Neural progenitor cell (in vitro differentiated cells): ENCODE data around the gene RNF145. TPM values are rescaled to one million over a fixed set of nuclear protein-coding genes. Genes with fewer than 3 reads are reported as not detected.
"Not testable (repeated sequence)": the region's sequence is repeated elsewhere in the genome, so short reads cannot be mapped to it uniquely, and the experiment has no call there.

Experiments
- DNase-seq: peaks from one replicate; pipeline ENCODE4 v3.0.0-alpha.2; 2016; ENCODE audit warnings: low spot score
- H2AFZ ChIP-seq: fragments of 200-600 bp; sonication (generic); replicated peaks from 2 replicates; pipeline ENCODE4 v1.6.1; 2016; ENCODE audit warnings: antibody characterized with exemption
- H3F3A ChIP-seq: fragments of 200-600 bp; sonication (generic); 2 replicates; pipeline ENCODE4 v1.6.1; 2016; ENCODE audit warnings: antibody characterized with exemption, low read depth
- H3K27ac ChIP-seq: fragments of 200-600 bp; sonication (generic); 2 replicates; pipeline ENCODE4 v1.5.1; 2016; ENCODE audit warnings: mild to moderate bottlenecking
- H3K27me3 ChIP-seq: fragments of 200-600 bp; sonication (generic); 2 replicates; pipeline ENCODE4 v1.6.1; 2016; ENCODE audit warnings: mild to moderate bottlenecking, moderate library complexity
- H3K36me3 ChIP-seq: fragments of 200-600 bp; sonication (generic); 2 replicates; pipeline ENCODE4 v1.5.1; 2016
- H3K4me1 ChIP-seq: fragments of 200-600 bp; sonication (generic); 2 replicates; pipeline ENCODE4 v1.6.1; 2016; ENCODE audit warnings: mixed run types
- H3K4me2 ChIP-seq: fragments of 200-600 bp; sonication (generic); 2 replicates; pipeline ENCODE4 v1.6.1; 2016
- H3K4me3 ChIP-seq: fragments of 200-600 bp; sonication (generic); 2 replicates; pipeline ENCODE4 v1.5.1; 2016
- H3K79me2 ChIP-seq: fragments of 200-600 bp; sonication (generic); 2 replicates; pipeline ENCODE4 v1.6.1; 2016; ENCODE audit warnings: low read depth
- H3K9ac ChIP-seq: fragments of 200-600 bp; sonication (generic); 2 replicates; pipeline ENCODE4 v1.6.1; 2016
- H3K9me3 ChIP-seq: fragments of 200-600 bp; sonication (generic); 2 replicates; pipeline ENCODE4 v1.5.1; 2016; ENCODE audit warnings: low read depth
- H4K20me1 ChIP-seq: fragments of 200-600 bp; sonication (generic); 2 replicates; pipeline ENCODE4 v1.6.1; 2016; ENCODE audit warnings: low read depth
- H3K27ac Mint-ChIP-seq: 3 replicates; pipeline ENCODE4 v1.8.0; 2021; ENCODE audit warnings: mixed read lengths
- H3K27me3 Mint-ChIP-seq: 2 replicates; pipeline ENCODE4 v1.8.0; 2022; ENCODE audit warnings: low read depth, mild to moderate bottlenecking, inconsistent platforms, moderate library complexity, mixed read lengths; ENCODE audit not compliant: insufficient read depth
- H3K36me3 Mint-ChIP-seq: 3 replicates; pipeline ENCODE4 v1.8.0; 2021; ENCODE audit warnings: mixed read lengths
- H3K4me1 Mint-ChIP-seq: 3 replicates; pipeline ENCODE4 v1.8.0; 2021; ENCODE audit warnings: mixed read lengths
- H3K4me3 Mint-ChIP-seq: 3 replicates; pipeline ENCODE4 v1.8.0; 2021; ENCODE audit warnings: mild to moderate bottlenecking, moderate library complexity, mixed read lengths
- H3K9me3 Mint-ChIP-seq: 3 replicates; pipeline ENCODE4 v1.8.0; 2020; ENCODE audit warnings: mixed read lengths
- EZH2 ChIP-seq: fragments of 200-600 bp; sonication (generic); IDR thresholded peaks from 2 replicates; pipeline ENCODE4 v1.6.1; 2017; ENCODE audit warnings: antibody characterized with exemption, mild to moderate bottlenecking, moderate library complexity
- EZH2phosphoT487 ChIP-seq: fragments of 200-600 bp; sonication (generic); IDR thresholded peaks from 2 replicates; pipeline ENCODE4 v1.6.1; 2017; ENCODE audit warnings: antibody characterized with exemption
- total RNA-seq: library from RNA; depleted of rRNA; stranded (reverse); fragments of >200 nt; gene quantifications from 2 replicates; pipeline ENCODE4 v1.2.3, GENCODE V29; 2015; ENCODE audit warnings: low replicate concordance
- TF ChIP-seq, protein P1 (sequence below): fragments of 200-600 bp; sonication (generic); IDR thresholded peaks from 2 replicates; pipeline ENCODE4 v1.5.1; 2017; ENCODE audit warnings: antibody characterized with exemption, mild to moderate bottlenecking

RNF145 gene
- total RNA-seq, 1 donor from 2014 or later: 80.0 TPM

GRCh38 chr5:159149085-159149484, 60.3 kb downstream of the RNF145 start:
- H3K79me2 ChIP-seq: no peaks in the 10 kb centered on the region
- H3K36me3 Mint-ChIP-seq: peaks cover 3% of the 10 kb centered on the region
- H4K20me1 ChIP-seq: no peaks in the 10 kb centered on the region
- TF ChIP-seq EZH2phosphoT487 (no peak), EZH2 (no peak)
- TF ChIP-seq, protein P1, sequence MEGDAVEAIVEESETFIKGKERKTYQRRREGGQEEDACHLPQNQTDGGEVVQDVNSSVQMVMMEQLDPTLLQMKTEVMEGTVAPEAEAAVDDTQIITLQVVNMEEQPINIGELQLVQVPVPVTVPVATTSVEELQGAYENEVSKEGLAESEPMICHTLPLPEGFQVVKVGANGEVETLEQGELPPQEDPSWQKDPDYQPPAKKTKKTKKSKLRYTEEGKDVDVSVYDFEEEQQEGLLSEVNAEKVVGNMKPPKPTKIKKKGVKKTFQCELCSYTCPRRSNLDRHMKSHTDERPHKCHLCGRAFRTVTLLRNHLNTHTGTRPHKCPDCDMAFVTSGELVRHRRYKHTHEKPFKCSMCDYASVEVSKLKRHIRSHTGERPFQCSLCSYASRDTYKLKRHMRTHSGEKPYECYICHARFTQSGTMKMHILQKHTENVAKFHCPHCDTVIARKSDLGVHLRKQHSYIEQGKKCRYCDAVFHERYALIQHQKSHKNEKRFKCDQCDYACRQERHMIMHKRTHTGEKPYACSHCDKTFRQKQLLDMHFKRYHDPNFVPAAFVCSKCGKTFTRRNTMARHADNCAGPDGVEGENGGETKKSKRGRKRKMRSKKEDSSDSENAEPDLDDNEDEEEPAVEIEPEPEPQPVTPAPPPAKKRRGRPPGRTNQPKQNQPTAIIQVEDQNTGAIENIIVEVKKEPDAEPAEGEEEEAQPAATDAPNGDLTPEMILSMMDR: no peak
- no peaks in the 10 kb centered on the region for H3K4me1 Mint-ChIP-seq
- no peaks in the 10 kb centered on the region for H3K4me1 ChIP-seq
- no peak overlapping the region for H3K4me2 ChIP-seq
- H3K27me3 ChIP-seq: no peaks in the 10 kb centered on the region
- no peak overlapping the region for H3K27ac Mint-ChIP-seq
- no peak overlapping the region for H3K9ac ChIP-seq
- H3K27me3 Mint-ChIP-seq: peaks cover 2% of the 10 kb centered on the region
- H3K27ac ChIP-seq: no peak overlapping the region
- H3K4me3 Mint-ChIP-seq: no peak overlapping the region
- no peak overlapping the region for H2AFZ ChIP-seq
- no peaks in the 10 kb centered on the region for H3K9me3 Mint-ChIP-seq
- no peaks in the 10 kb centered on the region for H3K9me3 ChIP-seq
- no peaks in the 10 kb centered on the region for H3F3A ChIP-seq
- no peak overlapping the region for H3K4me3 ChIP-seq
- DNase-seq: no peak
- no peaks in the 10 kb centered on the region for H3K36me3 ChIP-seq

DNA sequence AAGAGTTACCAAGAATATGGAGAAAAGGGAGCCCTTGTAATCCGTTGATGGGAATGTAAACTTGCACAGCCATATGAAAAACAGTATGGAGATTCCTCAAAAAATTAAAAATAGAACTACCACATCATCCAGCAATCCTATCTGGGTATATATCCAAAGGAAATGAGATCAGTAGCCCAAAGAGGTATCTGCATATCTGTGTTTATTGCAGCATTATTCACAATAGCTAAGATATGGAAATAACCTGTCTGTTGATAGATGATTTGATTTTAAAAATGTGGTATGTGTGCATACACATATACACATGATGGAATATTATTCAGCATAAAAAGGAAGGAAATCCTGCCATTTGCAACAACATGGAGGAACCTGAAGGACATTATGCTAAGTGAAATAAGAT, 61.4 kb downstream of the RNF145 start:
- Mint-ChIP-seq H3K4me3 (no peak overlapping the region), H3K4me1 (no peaks in the 10 kb centered on the region), H3K36me3 (no peaks in the 10 kb centered on the region), H3K27ac (no peak overlapping the region), H3K9me3 (no peaks in the 10 kb centered on the region), H3K27me3 (peaks cover 2% of the 10 kb centered on the region)
- H3K36me3 ChIP-seq: no peaks in the 10 kb centered on the region
- no peaks in the 10 kb centered on the region for H3F3A ChIP-seq
- no peaks in the 10 kb centered on the region for H3K4me1 ChIP-seq
- no peaks in the 10 kb centered on the region for H3K27me3 ChIP-seq
- no peak overlapping the region for H3K9ac ChIP-seq
- no peak overlapping the region for H3K4me3 ChIP-seq
- no peaks in the 10 kb centered on the region for H3K79me2 ChIP-seq
- H3K4me2 ChIP-seq: no peak overlapping the region
- no peak overlapping the region for H2AFZ ChIP-seq
- no peak for DNase-seq
- H4K20me1 ChIP-seq: no peaks in the 10 kb centered on the region
- H3K27ac ChIP-seq: no peak overlapping the region
- no peaks in the 10 kb centered on the region for H3K9me3 ChIP-seq
- TF ChIP-seq EZH2phosphoT487: no peak
- TF ChIP-seq, protein P1: no peak
- TF ChIP-seq EZH2: no peak

- no peak overlapping the region for H3K9ac ChIP-seq
- Mint-ChIP-seq H3K36me3 (no peaks in the 10 kb centered on the region), H3K27me3 (peaks cover 2% of the 10 kb centered on the region), H3K27ac (no peak overlapping the region), H3K4me1 (no peaks in the 10 kb centered on the region), H3K9me3 (no peaks in the 10 kb centered on the region), H3K4me3 (no peak overlapping the region)
- TF ChIP-seq EZH2: no peak
- TF ChIP-seq, protein P1: no peak
- TF ChIP-seq EZH2phosphoT487: no peak
- H3K4me3 ChIP-seq: no peak overlapping the region
- no peaks in the 10 kb centered on the region for H3K27me3 ChIP-seq
- no peaks in the 10 kb centered on the region for H3F3A ChIP-seq
- H3K36me3 ChIP-seq: no peaks in the 10 kb centered on the region
- H3K79me2 ChIP-seq: no peaks in the 10 kb centered on the region
- H3K9me3 ChIP-seq: no peaks in the 10 kb centered on the region
- DNase-seq: no peak
- no peak overlapping the region for H3K4me2 ChIP-seq
- no peaks in the 10 kb centered on the region for H3K4me1 ChIP-seq
- H4K20me1 ChIP-seq: no peaks in the 10 kb centered on the region
- H3K27ac ChIP-seq: no peak overlapping the region
- H2AFZ ChIP-seq: no peak overlapping the region
These were observed 62.5 kb downstream of the RNF145 start for GRCh38 chr5:159146839-159147238.

- H3K27me3 Mint-ChIP-seq, DNase-seq, H3K9me3 ChIP-seq, H3F3A ChIP-seq, H3K79me2 ChIP-seq, H3K9ac ChIP-seq, H3K4me3 ChIP-seq, H3K27ac Mint-ChIP-seq, H3K27me3 ChIP-seq, H2AFZ ChIP-seq, H3K36me3 ChIP-seq, H3K4me3 Mint-ChIP-seq, H3K4me2 ChIP-seq, H3K27ac ChIP-seq, H4K20me1 ChIP-seq, H3K36me3 Mint-ChIP-seq, H3K4me1 Mint-ChIP-seq, H3K4me1 ChIP-seq, H3K9me3 Mint-ChIP-seq: not testable (repeated sequence)
These were observed 64.2 kb downstream of the RNF145 start for GRCh38 chr5:159145160-159145559.
